Hematopoietic multipotent progenitor cell treated with erythropoietin and hydrocortisone succinate and interleukin-3 and kit ligand, for 8 days (in vitro differentiated cells): ENCODE data around the gene ZBTB44.
"Not testable (repeated sequence)": the region's sequence is repeated elsewhere in the genome, so short reads cannot be mapped to it uniquely, and the experiment has no call there.

ENCODE experiments used
- DNase-seq: peaks from one replicate; pipeline ENCODE4 v3.0.0-alpha.2; 2015

ZBTB44 gene

GRCh38 chr11:130194241-130195023 lies 120.3 kb downstream of the ZBTB44 start:
- DNase-seq, result no peak

- not testable (repeated sequence) for DNase-seq
These were observed 121.2 kb downstream of the ZBTB44 start for GRCh38 chr11:130193551-130193950.

- DNase-seq, result no peak
These were observed 121.9 kb downstream of the ZBTB44 start for GRCh38 chr11:130192845-130193267.

- DNase-seq, result no peak
These were observed 122.8 kb downstream of the ZBTB44 start for GRCh38 chr11:130191896-130192295.

- no peak for DNase-seq
These were observed 124.3 kb downstream of the ZBTB44 start for GRCh38 chr11:130190371-130190881.

GRCh38 chr11:130189492-130190210 lies 125.1 kb downstream of the ZBTB44 start:
- no peak for DNase-seq

GRCh38 chr11:130188585-130189347 lies 126.0 kb downstream of the ZBTB44 start:
- no peak for DNase-seq

GRCh38 chr11:130188047-130188446 lies 126.7 kb downstream of the ZBTB44 start:
- DNase-seq, result no peak

- DNase-seq, result no peak
These were observed 127.6 kb downstream of the ZBTB44 start for GRCh38 chr11:130187096-130187495.

- no peak for DNase-seq
These were observed 130.7 kb downstream of the ZBTB44 start for GRCh38 chr11:130183878-130184610.

GRCh38 chr11:130181295-130182272 lies 133.1 kb downstream of the ZBTB44 start:
- DNase-seq, result no peak

- no peak for DNase-seq
These were observed 133.8 kb downstream of the ZBTB44 start for GRCh38 chr11:130180896-130181294.

GRCh38 chr11:130180491-130180890 lies 134.2 kb downstream of the ZBTB44 start:
- DNase-seq, result no peak

- DNase-seq, result no peak
These were observed 135.1 kb downstream of the ZBTB44 start for GRCh38 chr11:130179396-130180306.

- no peak for DNase-seq
These were observed 136.0 kb downstream of the ZBTB44 start for GRCh38 chr11:130178441-130179339.

- DNase-seq, result no peak
These were observed 136.9 kb downstream of the ZBTB44 start for GRCh38 chr11:130177782-130178181.
